HCEC 1CT (cell line): ENCODE results near the gene SLC45A2.
A peak's percentile ranks its signal among the peaks of the same experiment; 100 is the strongest.
"Not testable (repeated sequence)": the region's sequence is repeated elsewhere in the genome, so short reads cannot be mapped to it uniquely, and the experiment has no call there.

Experiments used
- DNase-seq: peaks from one replicate; pipeline ENCODE4 v3.0.0-alpha.2; 2017

SLC45A2 gene

GRCh38 chr5:33984671-33985124 lies at the start of gene SLC45A2:
TSS of gene SLC45A2 (minus strand) at chr5:33984693. CDS start at chr5:33984583, 110 bp downstream.
- DNase-seq: no peak

- no peak for DNase-seq
Measured at GRCh38 chr5:34031966-34032365, 47.5 kb upstream of the SLC45A2 start.

- DNase-seq: no peak
Measured at GRCh38 chr5:34031117-34031516, 46.6 kb upstream of the SLC45A2 start.

GRCh38 chr5:34030585-34030984 lies 46.1 kb upstream of the SLC45A2 start:
- DNase-seq: not testable (repeated sequence)

- DNase-seq: no peak
Measured at GRCh38 chr5:34030048-34030447, 45.6 kb upstream of the SLC45A2 start.

GRCh38 chr5:34028349-34028748 lies 43.9 kb upstream of the SLC45A2 start:
- DNase-seq: no peak

GRCh38 chr5:34026089-34026761 lies 41.7 kb upstream of the SLC45A2 start:
- DNase-seq: no peak

GRCh38 chr5:34022121-34022705 lies 37.7 kb upstream of the SLC45A2 start:
- DNase-seq: peak; percentile 15

GRCh38 chr5:34021334-34021733 lies 36.8 kb upstream of the SLC45A2 start:
- no peak for DNase-seq

- no peak for DNase-seq
Measured at GRCh38 chr5:34020726-34021125, 36.2 kb upstream of the SLC45A2 start.

- DNase-seq: no peak
Measured at GRCh38 chr5:34017254-34017653, 32.8 kb upstream of the SLC45A2 start.

GRCh38 chr5:34016750-34017149 lies 32.3 kb upstream of the SLC45A2 start:
- DNase-seq: no peak

- DNase-seq: no peak
Measured at GRCh38 chr5:34016222-34016621, 31.7 kb upstream of the SLC45A2 start.

- DNase-seq: no peak
Measured at GRCh38 chr5:34015120-34015822, 30.8 kb upstream of the SLC45A2 start.

GRCh38 chr5:34014626-34015025 lies 30.1 kb upstream of the SLC45A2 start:
- no peak for DNase-seq

GRCh38 chr5:34013547-34013946 lies 29.1 kb upstream of the SLC45A2 start:
- no peak for DNase-seq

GRCh38 chr5:34012791-34013190 lies 28.3 kb upstream of the SLC45A2 start:
- no peak for DNase-seq

- no peak for DNase-seq
Measured at GRCh38 chr5:34011536-34011935, 27.0 kb upstream of the SLC45A2 start.

GRCh38 chr5:34010146-34010545 lies 25.7 kb upstream of the SLC45A2 start:
- not testable (repeated sequence) for DNase-seq

- DNase-seq: no peak
Measured at GRCh38 chr5:34009610-34010009, 25.1 kb upstream of the SLC45A2 start.

GRCh38 chr5:34008802-34009201 lies 24.3 kb upstream of the SLC45A2 start:
- no peak for DNase-seq

- peak; percentile 90 for DNase-seq
Measured at GRCh38 chr5:34007621-34008600, 23.4 kb upstream of the SLC45A2 start, which contains the start of gene AMACR. TSS of gene AMACR (minus strand) at chr5:34008050. CDS start at chr5:34008019, 31 bp downstream.

GRCh38 chr5:34007201-34007620 lies 22.7 kb upstream of the SLC45A2 start:
- DNase-seq: no peak
